H9 (cell line): ENCODE results near the gene DCX. TPM values are rescaled to one million over a fixed set of nuclear protein-coding genes. Genes with fewer than 3 reads are reported as not detected.

ENCODE experiments used
- DNase-seq: peaks from one replicate; pipeline ENCODE4 v3.0.0-alpha.2; 2017
- H2AFZ ChIP-seq: one replicate; pipeline ENCODE4 v1.6.1; 2013; ENCODE audit warnings: mild to moderate bottlenecking, low read length, control low read depth, moderate library complexity
- H2AK5ac ChIP-seq: 2 replicates; pipeline ENCODE4 v1.6.1; 2013; ENCODE audit warnings: low read length, control low read depth, mixed read lengths; ENCODE audit not compliant: insufficient read length
- H2BK120ac ChIP-seq: one replicate; pipeline ENCODE4 v1.6.1; 2013; ENCODE audit warnings: low read depth, mild to moderate bottlenecking, low read length, control low read depth, inconsistent platforms; ENCODE audit not compliant: poor library complexity, severe bottlenecking
- H2BK12ac ChIP-seq: 2 replicates; pipeline ENCODE4 v1.6.1; 2013; ENCODE audit warnings: low read length, control low read depth, mixed read lengths, low read depth; ENCODE audit not compliant: insufficient read length
- H2BK15ac ChIP-seq: 2 replicates; pipeline ENCODE4 v1.6.1; 2013; ENCODE audit warnings: low read depth, low read length, control low read depth
- H2BK20ac ChIP-seq: one replicate; pipeline ENCODE4 v1.6.1; 2013; ENCODE audit warnings: low read depth, mild to moderate bottlenecking, low read length, control low read depth, inconsistent platforms; ENCODE audit not compliant: poor library complexity, severe bottlenecking
- H2BK5ac ChIP-seq: 2 replicates; pipeline ENCODE4 v1.6.1; 2013; ENCODE audit warnings: low read length, control low read depth, mixed read lengths; ENCODE audit not compliant: insufficient read length
- H3K14ac ChIP-seq: 2 replicates; pipeline ENCODE4 v1.6.1; 2013; ENCODE audit warnings: low read length, control low read depth; ENCODE audit not compliant: insufficient read depth
- H3K18ac ChIP-seq: 2 replicates; pipeline ENCODE4 v1.6.1; 2013; ENCODE audit warnings: low read depth, mild to moderate bottlenecking, mixed read lengths, low read length, control low read depth; ENCODE audit not compliant: insufficient read length
- H3K23ac ChIP-seq: 2 replicates; pipeline ENCODE4 v1.6.1; 2013; ENCODE audit warnings: low read length, control low read depth, mixed read lengths, low read depth; ENCODE audit not compliant: insufficient read length
- H3K23me2 ChIP-seq: 2 replicates; pipeline ENCODE4 v1.6.1; 2013; ENCODE audit warnings: low read depth, mild to moderate bottlenecking, mixed read lengths, low read length, control low read depth; ENCODE audit not compliant: insufficient read length, poor library complexity, severe bottlenecking
- H3K27ac ChIP-seq: 2 replicates; pipeline ENCODE4 v1.5.1; 2013; ENCODE audit warnings: low read length, control low read depth, mixed read lengths, low read depth; ENCODE audit not compliant: insufficient read length
- H3K27me3 ChIP-seq: 2 replicates; pipeline ENCODE4 v1.6.1; 2013; ENCODE audit warnings: low read length, control low read depth, inconsistent platforms; ENCODE audit not compliant: insufficient read depth
- H3K4ac ChIP-seq: 2 replicates; pipeline ENCODE4 v1.6.1; 2013; ENCODE audit warnings: low read depth, mild to moderate bottlenecking, control low read depth, inconsistent platforms, low read length, moderate library complexity
- H3K4me1 ChIP-seq: 2 replicates; pipeline ENCODE4 v1.6.1; 2013; ENCODE audit warnings: low read length, control low read depth, inconsistent platforms; ENCODE audit not compliant: insufficient read depth
- H3K4me2 ChIP-seq: 2 replicates; pipeline ENCODE4 v1.6.1; 2013; ENCODE audit warnings: low read length, control low read depth, mixed read lengths; ENCODE audit not compliant: insufficient read length, insufficient read depth
- H3K56ac ChIP-seq: 2 replicates; pipeline ENCODE4 v1.6.1; 2013; ENCODE audit warnings: low read depth, mild to moderate bottlenecking, mixed read lengths, low read length, control low read depth; ENCODE audit not compliant: insufficient read length
- H3K79me1 ChIP-seq: 2 replicates; pipeline ENCODE4 v1.6.1; 2013; ENCODE audit warnings: low read depth, mild to moderate bottlenecking, moderate library complexity, low read length, control low read depth, inconsistent platforms; ENCODE audit not compliant: insufficient read depth, poor library complexity, severe bottlenecking
- H3K79me2 ChIP-seq: 2 replicates; pipeline ENCODE4 v1.6.1; 2013; ENCODE audit warnings: low read length, control low read depth, inconsistent platforms; ENCODE audit not compliant: insufficient read depth
- H3K9ac ChIP-seq: 2 replicates; pipeline ENCODE4 v1.6.1; 2013; ENCODE audit warnings: low read length, control low read depth, mixed read lengths; ENCODE audit not compliant: insufficient read length; ENCODE audit errors: extremely low read depth
- H3K9me3 ChIP-seq: one replicate; pipeline ENCODE4 v1.6.1; 2013; ENCODE audit warnings: low read depth, low read length, inconsistent platforms; ENCODE audit not compliant: control insufficient read depth
- H3T11ph ChIP-seq: one replicate; pipeline ENCODE4 v1.6.1; 2013; ENCODE audit warnings: mild to moderate bottlenecking, low read length, control low read depth, inconsistent platforms
- H4K20me1 ChIP-seq: one replicate; pipeline ENCODE4 v1.6.1; 2013; ENCODE audit not compliant: control insufficient read depth, insufficient read length, insufficient read depth
- H4K5ac ChIP-seq: 2 replicates; pipeline ENCODE4 v1.6.1; 2013; ENCODE audit warnings: low read depth, mild to moderate bottlenecking, mixed read lengths, low read length, control low read depth; ENCODE audit not compliant: insufficient read length
- H4K8ac ChIP-seq: replicated peaks from 2 replicates; pipeline ENCODE4 v1.6.1; 2013; ENCODE audit warnings: low read length, control low read depth, mixed read lengths, low read depth; ENCODE audit not compliant: insufficient read length
- H4K91ac ChIP-seq: 2 replicates; pipeline ENCODE4 v1.6.1; 2013; ENCODE audit warnings: low read depth, mild to moderate bottlenecking, moderate library complexity, mixed read lengths, low read length, control low read depth; ENCODE audit not compliant: insufficient read length
- H3K27ac Mint-ChIP-seq, 3 experiments: 2 replicates in 2 of 3; 3 replicates in 1 of 3; pipeline ENCODE4 v1.8.0; 2020 to 2021; ENCODE audit warnings: mixed read lengths in 3 of 3, mild to moderate bottlenecking in 1 of 3, moderate library complexity in 1 of 3
- H3K27me3 Mint-ChIP-seq: 2 replicates; pipeline ENCODE4 v1.8.0; 2021; ENCODE audit warnings: low read depth, mild to moderate bottlenecking, moderate library complexity, mixed read lengths
- H3K36me3 Mint-ChIP-seq, 3 experiments: 2 replicates in 2 of 3; 3 replicates in 1 of 3; pipeline ENCODE4 v1.8.0; 2020 to 2021; ENCODE audit warnings: low read depth in 3 of 3, mixed read lengths in 3 of 3; ENCODE audit not compliant: insufficient read depth in 1 of 3
- H3K4me1 Mint-ChIP-seq, 2 experiments: 2 replicates each; pipeline ENCODE4 v1.8.0; 2020; ENCODE audit warnings: mixed read lengths in 2 of 2
- H3K4me3 Mint-ChIP-seq, 2 experiments: 2 replicates in 1 of 2; 3 replicates in 1 of 2; pipeline ENCODE4 v1.8.0; 2020 to 2021; ENCODE audit warnings: mild to moderate bottlenecking in 2 of 2, mixed read lengths in 2 of 2, moderate library complexity in 1 of 2
- H3K9me3 Mint-ChIP-seq, 2 experiments: 2 replicates in 1 of 2; 3 replicates in 1 of 2; pipeline ENCODE4 v1.8.0; 2020; ENCODE audit warnings: mild to moderate bottlenecking in 2 of 2, mixed read lengths in 2 of 2, moderate library complexity in 1 of 2
- CTCF ChIP-seq: fragments of 200-600 bp; sonication (generic); conservative IDR thresholded peaks from 3 replicates; pipeline ENCODE4 v1.8.0; 2021; ENCODE audit warnings: antibody characterized with exemption, mild to moderate bottlenecking
- WGBS: extraction: QIAGEN DNeasy Blood & Tissue Kit; methylation state at CpG from one replicate; pipeline ENCODE4 v1.1.7; 2013; ENCODE audit warnings: missing lambda C conversion rate, low lambda C conversion rate, mixed read lengths; ENCODE audit not compliant: insufficient read length; ENCODE audit errors: extremely low coverage; 5-methylcytosine and 5-hydroxymethylcytosine counted together
- total RNA-seq: library from RNA; stranded (reverse); gene quantifications from 2 replicates; pipeline ENCODE4 v1.2.1, GENCODE V29; 2021

The DCX gene
- total RNA-seq, 1 experiment from 2014 or later: 2.0 TPM

GRCh38 chrX:111264385-111264784, 147.6 kb downstream of the DCX start:
- Histone ChIP-seq H3K9me3 (no peaks in the 10 kb centered on the region), H3K14ac (no peak overlapping the region), H3K4me1 (no peaks in the 10 kb centered on the region), H3K27me3 (no peaks in the 10 kb centered on the region), H3K27ac (no peak overlapping the region), H3K4ac (no peak overlapping the region), H3K79me2 (no peaks in the 10 kb centered on the region), H3T11ph (no peak overlapping the region), H3K9ac (no peak overlapping the region), H2AK5ac (no peak overlapping the region), H3K79me1 (no peaks in the 10 kb centered on the region), H3K23ac (no peak overlapping the region), H3K4me2 (no peak overlapping the region), H2BK120ac (no peak overlapping the region), H4K8ac (no peak overlapping the region), H2AFZ (no peak overlapping the region), H3K18ac (no peak overlapping the region), H2BK12ac (no peak overlapping the region), H2BK15ac (no peak overlapping the region), H4K5ac (no peak overlapping the region), H2BK5ac (no peak overlapping the region), H4K20me1 (no peaks in the 10 kb centered on the region), H3K23me2 (no peaks in the 10 kb centered on the region), H4K91ac (no peak overlapping the region), H2BK20ac (no peak overlapping the region), H3K56ac (no peak overlapping the region)
- Mint-ChIP-seq H3K9me3 (no peaks in the 10 kb centered on the region), H3K27ac (no peak overlapping the region), H3K4me3 (no peak overlapping the region), H3K4me1 (peaks cover 8 to 19% of the 10 kb centered on the region in 2 experiments), H3K27me3 (no peaks in the 10 kb centered on the region), H3K36me3 (no peaks in the 10 kb centered on the region)
- WGBS: no CpG with 5 or more reads among the region's 2 CpGs
- no peak for TF ChIP-seq CTCF
- DNase-seq: no peak
